Stimulated activated CD8-positive, alpha-beta memory T cell treated with anti-CD3 and anti-CD28 coated beads, Interleukin-2, amount 100 ng/mL, for 48 hours (primary cell): ENCODE results near the gene PRDM12.
"Not testable (repeated sequence)": the region's sequence is repeated elsewhere in the genome, so short reads cannot be mapped to it uniquely, and the experiment has no call there.

Experiments
- DNase-seq, 2 donors: peaks; one replicate each; pipeline ENCODE4 v3.0.0-alpha.2; 2020; ENCODE audit warnings: low read depth in 2 of 2

PRDM12 gene

DNA sequence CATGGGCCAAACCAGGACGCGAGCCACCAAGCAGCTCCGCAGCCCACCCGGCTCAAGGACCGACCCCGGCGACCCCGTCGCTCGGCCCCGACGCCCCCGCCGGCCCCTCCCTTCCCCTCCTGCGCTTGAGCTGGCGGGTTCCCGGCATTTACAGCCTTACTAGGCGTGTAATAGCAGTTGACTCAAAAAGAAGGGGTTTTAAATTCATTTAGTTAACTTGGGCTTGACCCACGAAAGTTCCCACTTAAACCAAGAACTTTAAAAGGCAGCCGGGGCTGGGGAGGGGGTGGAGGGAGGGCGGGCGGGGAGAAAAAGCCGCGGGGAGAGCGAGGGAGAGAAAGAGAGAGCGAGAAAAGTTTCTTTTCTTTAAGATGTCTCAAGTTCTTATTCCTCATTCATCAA, 636 bp downstream of the PRDM12 start:
- no peak for DNase-seq

DNA sequence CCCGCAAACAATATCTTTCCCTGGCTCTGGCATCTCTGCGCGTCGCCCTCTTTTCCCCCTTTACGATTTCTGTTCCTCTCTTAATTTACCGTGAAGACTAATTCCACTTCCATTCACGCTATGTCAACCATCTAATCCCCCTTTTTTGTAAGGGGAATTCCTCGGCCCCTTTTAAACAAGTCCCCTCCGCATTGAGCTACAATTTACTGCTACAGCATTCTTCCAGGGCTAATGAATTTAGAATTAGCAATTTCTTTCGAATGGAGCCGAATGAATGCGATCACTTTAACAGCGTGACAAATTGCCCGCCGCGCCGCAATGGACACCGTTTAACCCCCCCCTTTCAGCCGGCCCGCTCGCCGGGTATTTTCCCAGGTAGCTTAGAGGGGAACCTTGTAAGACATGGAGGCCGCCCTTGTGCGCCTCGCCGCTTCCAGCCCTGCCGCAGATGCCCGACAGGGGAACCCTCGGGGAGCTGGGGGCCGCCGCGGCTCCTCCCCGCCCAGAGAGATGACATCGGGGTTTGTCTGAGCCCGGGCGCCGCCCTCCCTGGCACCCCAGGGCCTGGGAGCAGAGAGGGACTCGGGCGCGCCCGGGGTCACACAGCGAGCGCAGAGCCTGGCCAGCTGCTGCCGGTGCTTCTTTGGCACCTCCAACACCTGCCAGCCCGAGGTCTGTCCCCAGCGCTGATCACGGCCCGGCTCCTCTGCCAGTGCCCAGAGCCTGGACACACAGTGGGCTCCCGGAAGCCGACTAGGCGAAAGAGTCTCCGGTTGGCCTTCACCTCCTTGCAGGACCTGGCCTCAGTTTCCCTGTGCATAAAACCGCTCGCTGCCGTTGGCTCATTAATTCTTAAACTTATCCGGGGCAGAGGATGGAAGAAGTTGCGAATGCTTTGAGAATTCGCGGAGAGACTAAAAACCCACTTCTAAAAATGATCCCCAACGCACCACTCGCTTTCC, 1.3 kb downstream of the PRDM12 start:
- no peak for DNase-seq

DNA sequence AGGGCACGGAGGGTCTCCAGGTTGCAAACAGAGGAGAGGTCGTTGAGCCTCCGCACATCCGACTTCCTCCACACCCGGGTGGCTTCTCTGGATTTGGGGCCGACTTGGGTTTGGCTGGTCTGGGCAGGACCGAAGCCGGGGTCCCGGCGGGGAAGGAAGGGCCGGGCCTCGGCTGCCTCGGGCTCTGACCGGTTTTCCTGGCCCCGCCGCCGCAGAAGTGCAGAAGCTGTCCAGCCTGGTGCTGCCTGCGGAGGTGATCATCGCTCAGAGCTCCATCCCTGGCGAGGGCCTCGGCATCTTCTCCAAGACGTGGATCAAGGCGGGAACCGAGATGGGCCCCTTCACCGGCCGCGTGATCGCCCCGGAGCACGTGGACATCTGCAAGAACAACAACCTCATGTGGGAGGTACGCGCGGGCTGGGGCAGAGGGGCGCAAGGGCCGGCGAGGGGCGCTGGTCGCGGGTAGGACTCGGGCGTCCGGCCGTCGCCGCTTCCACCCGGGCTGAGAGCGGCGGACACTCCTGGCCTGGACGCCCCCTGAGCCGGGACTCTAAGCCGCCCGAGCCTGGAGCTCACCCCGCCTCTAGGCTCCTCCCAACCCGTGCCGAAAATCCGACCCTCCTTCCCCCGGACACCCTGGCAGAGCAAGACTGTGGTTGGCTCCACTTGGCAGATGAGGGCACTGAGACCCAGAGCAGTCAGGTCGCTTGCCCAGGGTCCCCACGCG, 2.2 kb downstream of the PRDM12 start:
- no peak for DNase-seq

- DNase-seq: no peak
Observed at GRCh38 chr9:130667120-130667435, 2.7 kb downstream of the PRDM12 start.

DNA sequence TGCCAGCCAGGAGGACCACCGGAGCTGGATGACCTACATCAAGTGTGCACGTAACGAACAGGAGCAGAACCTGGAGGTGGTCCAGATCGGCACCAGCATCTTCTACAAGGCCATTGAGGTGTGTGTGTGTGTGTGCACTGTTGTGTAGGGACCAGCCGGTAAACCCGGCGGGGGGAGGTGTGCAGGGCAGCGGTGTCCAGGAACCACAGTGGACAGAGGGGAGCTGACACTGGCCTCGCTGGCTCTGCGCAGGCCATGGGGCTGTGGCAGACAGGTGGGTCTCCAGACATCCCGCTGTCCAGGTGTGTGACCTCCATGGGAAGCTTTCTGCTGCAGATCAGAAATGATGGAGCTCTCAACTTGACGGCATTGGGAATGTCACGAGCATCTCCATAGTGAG, 3.8 kb downstream of the PRDM12 start:
- DNase-seq: no peak

GRCh38 chr9:130668659-130669058, 4.3 kb downstream of the PRDM12 start:
- no peak for DNase-seq

- DNase-seq: no peak
Observed at GRCh38 chr9:130669965-130670364, 5.6 kb downstream of the PRDM12 start.

DNA sequence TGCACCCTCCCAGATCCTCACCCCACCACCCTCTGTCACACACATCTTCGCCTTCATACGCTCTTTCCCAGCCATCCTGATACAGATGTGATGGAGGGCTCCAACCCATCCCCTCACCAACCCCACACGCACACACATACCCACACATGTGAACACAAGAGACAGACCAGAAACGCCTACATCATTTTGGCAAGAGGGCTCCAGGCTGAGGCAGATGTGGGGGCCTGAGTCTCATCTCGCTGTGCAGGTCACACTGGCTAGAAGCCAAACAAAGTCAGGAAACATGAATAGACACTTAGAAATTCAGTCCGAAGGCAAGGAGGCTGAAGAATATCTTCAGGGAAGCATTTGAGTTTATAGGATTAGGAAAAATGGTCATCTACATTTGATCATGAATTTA, 6.2 kb downstream of the PRDM12 start:
- DNase-seq: no peak

DNA sequence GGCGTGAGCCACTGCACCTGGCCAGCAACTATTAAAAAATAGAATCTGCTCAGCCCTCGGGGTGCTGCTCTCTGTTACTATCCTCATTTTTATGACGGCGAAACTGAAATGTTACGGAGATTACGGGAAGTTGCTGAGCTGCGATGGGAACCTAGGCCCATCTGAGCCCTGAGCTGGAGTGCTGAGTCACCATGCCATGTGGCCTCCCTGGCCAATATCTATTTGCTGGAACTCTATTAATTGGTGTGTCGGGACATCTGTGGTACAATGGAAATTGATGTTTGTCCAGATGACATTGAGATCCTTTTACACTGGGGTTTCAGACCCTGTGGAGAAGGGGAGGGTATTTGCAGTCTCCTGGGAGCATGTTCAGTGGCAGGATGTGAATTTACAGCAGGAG, 8.1 kb downstream of the PRDM12 start:
- DNase-seq: no peak

GRCh38 chr9:130672933-130673615, 8.7 kb downstream of the PRDM12 start:
- no peak for DNase-seq

DNA sequence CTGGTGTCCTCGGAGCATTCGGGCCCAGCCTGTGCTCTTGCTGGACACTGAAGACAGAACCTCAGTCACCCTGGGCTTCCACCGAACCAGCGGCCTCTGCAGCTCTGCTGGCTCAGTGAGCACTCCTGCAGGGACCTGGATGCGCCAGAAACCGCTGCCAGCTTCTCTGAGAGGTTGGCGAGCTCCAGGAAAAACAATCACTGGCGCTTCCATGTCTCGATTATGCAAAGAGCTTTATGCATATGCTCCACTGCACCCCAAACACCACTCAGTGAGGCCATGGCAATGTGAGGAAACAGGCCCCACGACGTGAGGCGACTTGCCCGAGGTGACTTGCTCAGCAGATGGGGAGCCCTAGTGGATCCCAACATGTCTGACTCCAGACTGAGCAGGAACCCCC, 11.0 kb downstream of the PRDM12 start:
- no peak for DNase-seq

GRCh38 chr9:130677252-130677651, 12.9 kb downstream of the PRDM12 start:
- no peak for DNase-seq

GRCh38 chr9:130680836-130681768, 16.7 kb downstream of the PRDM12 start:
- DNase-seq: peak; percentile 55 to 63

GRCh38 chr9:130681769-130682420, 17.5 kb downstream of the PRDM12 start:
- no peak for DNase-seq

DNA sequence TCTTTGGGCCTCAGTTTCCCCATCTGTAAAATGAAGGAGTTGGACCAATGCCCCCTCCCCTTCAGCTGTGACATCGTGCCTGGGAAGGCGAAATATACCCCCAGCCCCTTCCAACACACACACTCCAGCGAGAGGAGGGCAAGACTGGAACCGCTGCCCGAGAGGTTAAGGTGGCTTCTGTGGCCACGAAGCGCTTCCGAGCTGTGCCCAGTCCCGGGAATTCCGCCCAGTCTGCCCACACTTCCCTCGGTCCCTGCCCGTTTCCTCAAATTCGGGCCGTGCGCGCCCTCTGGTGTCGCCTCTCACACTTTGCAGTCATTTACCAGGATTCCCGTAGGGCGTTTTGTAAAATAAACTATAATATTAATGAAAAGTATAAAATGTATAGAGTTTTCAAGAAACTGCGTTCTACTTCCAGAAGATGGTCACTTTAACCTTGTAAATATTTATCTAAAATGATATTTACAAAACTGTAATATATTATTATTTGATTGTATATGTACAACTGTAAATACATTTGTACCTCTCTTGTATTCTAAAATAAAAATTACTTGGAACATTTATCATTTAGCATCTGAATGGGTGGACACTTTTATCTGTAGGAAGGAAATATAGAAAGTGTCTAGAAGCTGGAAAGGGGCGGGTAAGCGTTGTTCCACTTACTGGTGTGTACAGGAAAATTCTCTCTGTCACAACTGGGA, 18.2 kb downstream of the PRDM12 start:
- DNase-seq: peak; percentile 29 to 40

GRCh38 chr9:130685104-130685503, 20.7 kb downstream of the PRDM12 start:
- no peak for DNase-seq

- DNase-seq: not testable (repeated sequence)
Observed at GRCh38 chr9:130685945-130686344, 21.6 kb downstream of the PRDM12 start.

DNA sequence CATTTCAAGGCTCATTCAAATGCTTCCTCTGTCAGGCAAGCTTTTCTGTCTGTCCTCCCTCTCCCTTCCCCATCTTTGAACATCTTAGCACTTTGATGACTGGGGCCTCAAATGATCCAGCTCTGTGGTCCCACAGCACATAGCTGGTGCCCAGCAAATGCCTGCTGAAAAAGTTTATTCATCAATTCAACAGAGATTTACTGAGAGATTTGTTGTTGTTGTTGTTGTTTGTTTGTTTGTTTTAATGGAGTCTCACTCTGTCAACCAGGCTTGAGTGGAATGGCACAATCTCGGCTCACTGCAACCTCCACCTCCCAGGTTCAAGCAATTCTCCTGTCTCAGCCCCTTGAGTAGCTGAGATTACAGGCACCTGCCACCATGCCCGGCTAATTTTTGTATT, 23.2 kb downstream of the PRDM12 start:
- no peak for DNase-seq

- no peak for DNase-seq
Observed at GRCh38 chr9:130688072-130688471, 23.7 kb downstream of the PRDM12 start.

GRCh38 chr9:130689572-130689936, 25.2 kb downstream of the PRDM12 start:
- no peak for DNase-seq
